ENCODE results near the gene RNU6-8. TPM values are rescaled to one million over a fixed set of nuclear protein-coding genes. Genes with fewer than 3 reads are reported as not detected.

The RNU6-8 gene
- not detected in 2 replicates for total RNA-seq

- intact Hi-C loops (cut with micrococcal nuclease): loop anchor here (1.0 to 5.0 kb wide), 10 partner anchors 30 to 1581 kb away; partner anchors contain the start of genes DTD2, HECTD1, NUBPL and SCFD1
Measured at GRCh38 chr14:32202998-32203882, at the start of gene RNU6-8. RNU6-8 (minus strand) TSS chr14:32203269.

GRCh38 chr14:32252030-32252670 is 49.1 kb upstream of the RNU6-8 start:
- intact Hi-C loops (cut with micrococcal nuclease): loop anchor here (1.0 to 10.0 kb wide), 5 partner anchors 50 to 742 kb away; partner anchors contain the start of genes RNU6-7 and RNU6-8

- intact Hi-C loops (cut with micrococcal nuclease): loop anchor here (5.0 to 10.0 kb wide), 2 partner anchors 49 to 213 kb away; partner anchors contain the start of genes RNU6-7 and RNU6-8
Measured at GRCh38 chr14:32251530-32251929, 48.5 kb upstream of the RNU6-8 start.

GRCh38 chr14:32250681-32251080 is 47.6 kb upstream of the RNU6-8 start:
- intact Hi-C loops (cut with micrococcal nuclease): loop anchor here (5.0 to 10.0 kb wide), 2 partner anchors 48 to 214 kb away; partner anchors contain the start of genes RNU6-7 and RNU6-8

GRCh38 chr14:32249780-32250179 is 46.7 kb upstream of the RNU6-8 start:
- intact Hi-C loops (cut with micrococcal nuclease): loop anchor here (5.0 to 10.0 kb wide), 2 partner anchors 47 to 215 kb away; partner anchors contain the start of genes RNU6-7 and RNU6-8

- intact Hi-C loops (cut with micrococcal nuclease): no loop called here
Measured at GRCh38 chr14:32249371-32249770, 46.3 kb upstream of the RNU6-8 start.

- intact Hi-C loops (cut with micrococcal nuclease): no loop called here
Measured at GRCh38 chr14:32246751-32247150, 43.7 kb upstream of the RNU6-8 start.

- intact Hi-C loops (cut with micrococcal nuclease): no loop called here
Measured at GRCh38 chr14:32244404-32244803, 41.3 kb upstream of the RNU6-8 start.

- intact Hi-C loops (cut with micrococcal nuclease): loop anchor here (2.0 kb wide), 1 partner anchor 30 kb away; the partner anchor contains the start of genes RNU6-7 and RNU6-8
Measured at GRCh38 chr14:32233260-32233659, 30.2 kb upstream of the RNU6-8 start.

GRCh38 chr14:32232481-32232880 is 29.4 kb upstream of the RNU6-8 start:
- intact Hi-C loops (cut with micrococcal nuclease): loop anchor here (2.0 kb wide), 1 partner anchor 30 kb away; the partner anchor contains the start of genes RNU6-7 and RNU6-8

- intact Hi-C loops (cut with micrococcal nuclease): no loop called here
Measured at GRCh38 chr14:32230695-32231280, 27.7 kb upstream of the RNU6-8 start.

GRCh38 chr14:32230181-32230580 is 27.1 kb upstream of the RNU6-8 start:
- intact Hi-C loops (cut with micrococcal nuclease): no loop called here

- intact Hi-C loops (cut with micrococcal nuclease): no loop called here
Measured at GRCh38 chr14:32226056-32226455, 23.0 kb upstream of the RNU6-8 start.

GRCh38 chr14:32225378-32225920 is 22.4 kb upstream of the RNU6-8 start:
- intact Hi-C loops (cut with micrococcal nuclease): no loop called here

- intact Hi-C loops (cut with micrococcal nuclease): no loop called here
Measured at GRCh38 chr14:32224737-32225377, 21.8 kb upstream of the RNU6-8 start.

GRCh38 chr14:32217301-32217700 is 14.2 kb upstream of the RNU6-8 start:
- intact Hi-C loops (cut with micrococcal nuclease): no loop called here

- intact Hi-C loops (cut with micrococcal nuclease): no loop called here
Measured at GRCh38 chr14:32212833-32213232, 9.8 kb upstream of the RNU6-8 start.

- intact Hi-C loops (cut with micrococcal nuclease): no loop called here
Measured at GRCh38 chr14:32211068-32211404, 8.0 kb upstream of the RNU6-8 start.

- intact Hi-C loops (cut with micrococcal nuclease): no loop called here
Measured at GRCh38 chr14:32209471-32209870, 6.4 kb upstream of the RNU6-8 start.

- intact Hi-C loops (cut with micrococcal nuclease): no loop called here
Measured at GRCh38 chr14:32208490-32208889, 5.4 kb upstream of the RNU6-8 start.

GRCh38 chr14:32206552-32206951 is 3.5 kb upstream of the RNU6-8 start:
- intact Hi-C loops (cut with micrococcal nuclease): no loop called here

Data from T-helper 2 cell treated with Interferon-gamma antibody and Interleukin-4, amounts not matched to agents 100 ng/mL and 5 ng/mL, for 36 hours (primary cell).